Pancreas (tissue), 10 donors: ENCODE results near the gene THSD4. TPM values are rescaled to one million over a fixed set of nuclear protein-coding genes. Genes with fewer than 3 reads are reported as not detected.

ENCODE experiments used
- ATAC-seq, 4 donors: fragments of 200-7000 bp; cut with Tn5 transposase; one replicate each; pipeline versions ENCODE4 v1.8.0 to v1.9.1; 2020; ENCODE audit warnings: mild to moderate bottlenecking in 4 of 4, moderate library complexity in 4 of 4
- DNase-seq, 6 donors: peaks; one replicate each; pipeline ENCODE4 v3.0.0-alpha.2; 2020
- FAIRE-seq: peaks from 2 replicates; lab custom pipeline; 2012; peaks lifted over from hg19 to GRCh38; lab: Jason Lieb, UNC
- H3K27ac ChIP-seq, 4 donors: fragments of 200-600 bp; sonication (generic); 1 replicate in 3 of 4; 2 replicates in 1 of 4; pipeline versions ENCODE4 v1.5.0 to v1.8.0; 2020
- H3K27me3 ChIP-seq, 4 donors: fragments of 200-600 bp; one replicate each; pipeline ENCODE4 v1.8.0; 2021
- H3K36me3 ChIP-seq, 3 donors: fragments of 200-600 bp; sonication (generic) in 1 of 3; one replicate each; pipeline versions ENCODE4 v1.5.0 to v1.8.0; 2020 to 2021
- H3K4me1 ChIP-seq, 3 donors: fragments of 200-600 bp; one replicate each; pipeline ENCODE4 v1.8.0; 2021
- H3K4me3 ChIP-seq, 4 donors: fragments of 200-600 bp; sonication (generic) in 2 of 4; one replicate each; pipeline versions ENCODE4 v1.5.0 to v1.8.0; 2020 to 2021
- H3K9me3 ChIP-seq, 4 donors: fragments of 200-600 bp; one replicate each; pipeline ENCODE4 v1.8.0; 2021
- CTCF ChIP-seq, 4 donors: fragments of 200-600 bp; sonication (generic) in 3 of 4; IDR thresholded peaks; one replicate each; pipeline versions ENCODE4 v1.5.0 to v1.8.0; 2021; ENCODE audit warnings: antibody characterized with exemption in 4 of 4
- WGBS, 2 donors: extraction: QIAGEN DNeasy Blood & Tissue Kit; methylation state at CpG; one replicate each; pipeline ENCODE4 v1.1.7; 2013; 5-methylcytosine and 5-hydroxymethylcytosine counted together
- intact Hi-C, 3 donors: fragments of 100-400 bp; cut with DNase I; formaldehyde crosslinking; loops; one replicate each; pipeline versions ENCODE4 v1.11.1 to v1.14.2; 2022
- polyA plus RNA-seq, 2 donors: library from polyadenylated mRNA; stranded (reverse); fragments of 200-250 nt; gene quantifications; one replicate each; pipeline ENCODE4 v1.2.3, GENCODE V29; 2013
- total RNA-seq, 6 donors: library from RNA; stranded (reverse); fragmentation: NEBNext Ultra II Directional in 4 of 6; extraction: Animal tissue kit (Norgen Biotek cat#: 25700) in 4 of 6; gene quantifications; one replicate each; pipeline versions ENCODE4 v1.2.1 to v1.2.4, GENCODE V29; 2021 to 2023
- donor health status: healthy with polysubstance abuse.
- donor health status: DM: no; HTN: no; CAD: no; lungs with moderate emphysema.
- donor health status: DM: no; HTN: no; CAD: no.
- donor health status: control.
- donor health status: control.
- donor health status: Bipolar disorder and iron deficiency.
- donor health status: DM: yes; HTN: yes; CAD: no.
- donor health status: DM: no; HTN: no; CAD: no.
- donor health status: DM: no; HTN: no; CAD: no.
- donor health status: DM: yes; HTN: yes; CAD: no.

Gene THSD4
- total and polyA plus RNA-seq, 8 donors: 6.0 to 17.8 (median 13.3) TPM

DNA sequence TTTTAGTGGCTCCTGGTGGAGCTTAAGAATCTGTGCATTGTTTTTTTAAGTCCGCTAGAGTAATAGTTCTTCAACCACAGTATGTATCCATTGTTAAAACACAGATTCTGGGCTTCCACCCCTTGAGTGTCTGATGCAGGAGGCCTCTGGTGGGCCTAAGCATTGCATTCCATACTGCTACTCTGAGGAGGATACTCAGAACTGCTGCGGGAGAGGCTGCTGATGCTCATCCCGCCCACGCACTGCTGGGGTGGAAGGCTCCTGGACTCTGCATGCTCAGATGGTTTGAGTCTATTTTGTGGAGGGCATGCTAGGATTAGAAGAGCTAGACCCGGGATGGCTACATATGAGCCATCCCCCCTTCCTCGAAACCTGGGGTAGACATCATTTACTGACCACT lies 74.4 kb downstream of the THSD4 start:
- Histone ChIP-seq H3K4me3 (no peak overlapping the region), H3K9me3 (no peaks in the 10 kb centered on the region), H3K36me3 (no peaks in the 10 kb centered on the region), H3K27ac (no peak overlapping the region), H3K4me1 (no peaks in the 10 kb centered on the region), H3K27me3 (no peaks in the 10 kb centered on the region)
- DNase-seq (no peak), FAIRE-seq (no peak), ATAC-seq (no peak)
- intact Hi-C loops: no loop called here
- no peak for TF ChIP-seq CTCF (IDR thresholded peaks at IDR 0.05)
- 80 to 82% methylated on average over 6 of the region's 6 CpGs for WGBS, 2 donors

GRCh38 chr15:71191296-71191695 lies 76.0 kb downstream of the THSD4 start:
- FAIRE-seq (no peak), ATAC-seq (no peak), DNase-seq (no peak)
- intact Hi-C loops: no loop called here
- Histone ChIP-seq H3K36me3 (no peaks in the 10 kb centered on the region), H3K9me3 (no peaks in the 10 kb centered on the region), H3K27ac (no peak overlapping the region), H3K4me3 (no peak overlapping the region), H3K27me3 (no peaks in the 10 kb centered on the region), H3K4me1 (no peaks in the 10 kb centered on the region)
- 58 to 62% methylated on average over 4 of the region's 4 CpGs for WGBS, 2 donors
- TF ChIP-seq CTCF (IDR thresholded peaks at IDR 0.05): no peak

GRCh38 chr15:71192816-71193215 lies 77.5 kb downstream of the THSD4 start:
- no peak for TF ChIP-seq CTCF (IDR thresholded peaks at IDR 0.05)
- DNase-seq (no peak), FAIRE-seq (no peak), ATAC-seq (no peak)
- Histone ChIP-seq H3K27ac (no peak overlapping the region), H3K36me3 (no peaks in the 10 kb centered on the region), H3K27me3 (no peaks in the 10 kb centered on the region), H3K9me3 (no peaks in the 10 kb centered on the region), H3K4me3 (no peak overlapping the region), H3K4me1 (no peaks in the 10 kb centered on the region)
- 63 to 74% methylated on average over 7 of the region's 7 CpGs for WGBS, 2 donors
- intact Hi-C loops: no loop called here

DNA sequence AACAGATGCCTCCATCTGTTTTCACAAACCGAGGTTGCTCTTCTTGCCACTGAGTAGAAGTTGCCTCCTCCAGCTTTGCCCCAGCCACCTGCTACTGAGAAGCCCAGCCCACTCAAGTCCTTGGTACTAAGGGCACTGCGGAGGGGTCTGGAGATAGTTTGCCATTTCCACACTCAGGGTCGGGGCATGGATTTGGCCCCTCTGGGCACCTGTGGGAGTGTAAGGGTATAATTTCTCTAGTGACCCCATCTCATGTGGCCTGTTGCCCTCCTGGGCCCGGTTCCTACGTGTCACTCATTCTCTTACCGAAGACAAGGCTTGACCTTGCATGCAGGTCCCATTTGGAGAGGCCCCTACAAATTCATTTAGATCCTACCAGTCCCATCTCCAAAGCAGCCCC lies 79.0 kb downstream of the THSD4 start:
- DNase-seq (no peak), FAIRE-seq (no peak), ATAC-seq (no peak)
- 70 to 71% methylated on average over 6 of the region's 6 CpGs for WGBS, 2 donors
- Histone ChIP-seq H3K9me3 (no peaks in the 10 kb centered on the region), H3K27me3 (no peaks in the 10 kb centered on the region), H3K4me3 (no peak overlapping the region), H3K27ac (no peak overlapping the region), H3K36me3 (no peaks in the 10 kb centered on the region), H3K4me1 (no peaks in the 10 kb centered on the region)
- TF ChIP-seq CTCF (IDR thresholded peaks at IDR 0.05): no peak
- intact Hi-C loops: no loop called here

GRCh38 chr15:71195242-71195641 lies 80.0 kb downstream of the THSD4 start:
- Histone ChIP-seq H3K4me3 (no peak overlapping the region), H3K27me3 (no peaks in the 10 kb centered on the region), H3K9me3 (no peaks in the 10 kb centered on the region), H3K27ac (no peak overlapping the region), H3K36me3 (no peaks in the 10 kb centered on the region), H3K4me1 (no peaks in the 10 kb centered on the region)
- no peak for TF ChIP-seq CTCF (IDR thresholded peaks at IDR 0.05)
- no peak for ATAC-seq
- FAIRE-seq: no peak
- WGBS, 2 donors: 68 to 72% methylated on average over 1 of the region's 1 CpG
- DNase-seq: no peak
- intact Hi-C loops: no loop called here
